NCI-H345 treated with DMSO at 0.1 percent for 48 hours (cell line): ENCODE measurements around the gene ZNF148.

Experiments
- DNase-seq: peaks from one replicate; lab custom pipeline; 2025; ENCODE audit not compliant: unreplicated experiment; lab: John Stamatoyannopoulos, UW

ZNF148 gene

DNA sequence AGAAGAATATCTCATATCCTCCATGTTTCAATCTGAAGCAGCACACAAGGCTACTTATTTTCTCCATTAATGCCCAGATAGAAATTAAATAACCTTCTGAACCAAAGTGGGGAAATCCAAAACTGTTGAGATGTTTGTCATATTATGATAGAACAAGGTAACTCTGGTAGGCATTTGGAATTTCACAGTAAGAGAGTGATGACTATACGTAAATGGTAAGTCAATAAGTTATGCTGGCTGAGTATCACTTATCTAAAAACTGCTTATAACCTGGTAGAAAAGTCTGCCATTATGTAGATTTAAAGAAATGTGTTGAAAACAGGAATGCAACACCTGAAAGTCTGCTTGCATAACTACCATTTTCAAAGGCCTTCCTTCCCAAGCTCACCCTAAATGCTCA lies 145.4 kb downstream of the ZNF148 start:
- DNase-seq: no peak

DNA sequence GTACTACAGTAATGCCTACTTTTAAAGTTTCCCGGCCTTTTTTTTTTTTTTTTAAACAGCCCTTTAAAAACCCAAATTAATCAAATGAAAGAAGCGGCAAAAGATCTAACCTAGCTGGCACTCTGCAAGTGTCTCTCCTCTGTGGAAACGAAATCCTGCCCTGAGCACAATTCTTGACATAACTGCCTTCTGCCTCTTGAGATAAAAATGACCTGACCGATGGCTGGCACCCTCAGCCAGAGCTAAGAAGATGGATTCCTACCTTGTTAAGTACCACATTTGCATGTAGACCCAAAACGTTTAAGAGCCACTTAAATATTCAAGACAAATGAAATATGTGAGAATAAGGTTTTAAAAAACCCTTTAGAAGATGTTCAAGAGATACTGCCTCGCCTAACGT lies 146.0 kb downstream of the ZNF148 start:
- DNase-seq: no peak

DNA sequence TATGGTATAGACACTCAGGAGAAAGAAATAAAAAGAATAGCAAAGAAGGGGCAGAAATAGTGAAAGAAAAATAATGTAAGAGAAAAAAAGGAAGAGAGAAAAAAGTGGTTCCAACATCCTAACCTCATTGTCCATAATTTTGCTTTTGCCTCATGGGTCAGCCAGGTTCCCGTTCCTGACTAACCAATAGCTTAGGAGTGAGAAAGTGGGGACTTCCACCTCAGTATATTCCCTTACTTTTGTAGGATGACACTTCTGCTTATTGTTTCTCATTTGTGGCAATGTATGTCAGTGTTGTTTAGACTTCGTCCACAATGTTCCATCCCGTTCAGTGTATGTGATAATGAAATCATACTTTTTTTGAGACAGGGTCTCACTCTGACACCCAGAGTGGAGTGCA lies 153.3 kb downstream of the ZNF148 start:
- DNase-seq: no peak

DNA sequence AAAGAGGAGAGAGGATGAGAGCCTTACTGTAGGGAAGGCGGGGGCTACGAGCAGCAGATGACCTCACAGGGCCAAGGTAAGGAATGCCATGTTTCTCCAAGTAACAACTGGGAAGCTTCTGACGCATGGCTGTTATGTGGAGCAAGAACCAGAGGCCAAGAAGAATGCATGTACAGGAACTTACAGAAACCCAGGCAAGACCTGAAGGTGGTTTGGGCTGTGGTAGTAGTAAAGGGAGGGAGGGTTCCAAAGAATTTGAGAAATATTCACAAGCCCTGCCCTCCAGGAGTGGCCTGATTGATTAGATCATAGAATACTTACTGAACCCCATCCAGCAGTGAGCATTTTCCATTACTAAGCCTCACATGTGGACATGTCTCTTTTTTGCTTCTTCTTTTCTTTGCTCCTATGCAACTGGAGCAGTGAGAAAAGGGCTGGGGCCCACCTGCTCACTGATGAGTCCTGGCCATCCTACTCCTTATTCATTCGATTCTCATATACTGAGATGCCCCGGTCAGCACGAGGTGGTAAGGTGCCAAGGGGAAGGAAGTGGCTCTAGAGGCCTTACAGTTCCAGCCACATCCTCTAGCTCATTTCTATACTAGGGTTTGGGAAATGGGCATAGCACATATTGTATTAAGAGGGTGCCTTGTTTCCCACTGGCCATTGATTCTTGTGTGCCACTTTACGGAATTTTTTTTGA lies 154.2 kb downstream of the ZNF148 start:
- DNase-seq: no peak

DNA sequence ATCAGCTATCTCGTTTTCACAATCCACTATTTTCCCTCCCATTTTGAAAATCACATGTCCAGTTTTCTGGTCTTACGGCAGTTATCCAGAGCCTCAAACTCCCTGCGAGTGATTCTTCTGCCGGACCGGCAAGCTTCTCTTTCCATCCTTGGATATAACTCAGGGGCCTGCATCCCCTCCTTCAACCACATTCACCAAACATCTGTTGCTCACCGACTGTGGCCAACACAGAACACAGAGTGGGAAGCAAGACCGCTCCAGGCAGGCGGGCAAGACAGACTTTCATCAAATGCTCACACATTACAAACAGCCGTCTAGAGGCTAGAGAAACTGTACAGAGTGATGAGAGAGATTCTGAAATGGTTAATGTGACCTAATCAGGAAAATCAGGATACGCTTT lies 154.9 kb downstream of the ZNF148 start:
- no peak for DNase-seq

DNA sequence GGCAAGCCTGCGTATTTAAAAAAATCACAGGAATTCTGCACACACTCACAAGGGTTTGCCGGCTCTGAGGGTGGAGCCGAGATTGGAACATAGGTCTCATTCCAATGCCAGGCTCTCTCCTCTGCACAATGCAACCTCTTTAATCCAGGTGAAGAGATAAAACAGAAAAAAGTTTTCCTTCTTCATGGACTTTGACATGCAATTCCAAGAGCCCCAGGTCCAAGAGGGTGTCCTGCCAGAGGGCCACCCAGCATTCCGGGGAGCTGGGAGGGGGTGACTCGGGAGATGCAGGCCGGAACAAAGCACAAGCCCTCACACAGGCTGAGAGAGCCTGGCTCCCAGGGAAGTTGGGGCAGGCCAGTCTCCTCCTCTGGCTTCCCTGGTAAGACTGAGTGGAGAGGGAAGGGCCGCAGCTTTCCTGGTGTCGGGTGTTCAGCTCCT lies 155.8 kb downstream of the ZNF148 start:
- no peak for DNase-seq

DNA sequence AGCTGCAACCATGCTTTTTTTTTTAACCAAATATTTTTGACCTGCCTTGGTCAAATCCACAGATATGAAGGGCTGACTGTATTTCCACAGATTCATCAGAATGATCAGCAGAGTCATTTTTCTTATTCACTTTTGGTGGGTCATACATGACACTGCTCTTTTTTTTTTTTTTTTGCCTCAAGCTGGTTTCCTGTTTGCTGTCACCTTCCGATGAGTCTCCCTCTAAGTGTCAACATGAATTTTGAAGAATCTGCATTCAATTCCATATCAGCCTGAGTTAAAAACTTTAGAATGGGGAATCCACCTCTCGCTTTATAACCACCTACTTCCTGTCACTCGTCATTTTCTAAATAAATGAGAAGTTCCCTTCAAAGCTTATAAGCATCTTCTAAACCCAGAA lies 160.4 kb downstream of the ZNF148 start:
- DNase-seq: no peak

DNA sequence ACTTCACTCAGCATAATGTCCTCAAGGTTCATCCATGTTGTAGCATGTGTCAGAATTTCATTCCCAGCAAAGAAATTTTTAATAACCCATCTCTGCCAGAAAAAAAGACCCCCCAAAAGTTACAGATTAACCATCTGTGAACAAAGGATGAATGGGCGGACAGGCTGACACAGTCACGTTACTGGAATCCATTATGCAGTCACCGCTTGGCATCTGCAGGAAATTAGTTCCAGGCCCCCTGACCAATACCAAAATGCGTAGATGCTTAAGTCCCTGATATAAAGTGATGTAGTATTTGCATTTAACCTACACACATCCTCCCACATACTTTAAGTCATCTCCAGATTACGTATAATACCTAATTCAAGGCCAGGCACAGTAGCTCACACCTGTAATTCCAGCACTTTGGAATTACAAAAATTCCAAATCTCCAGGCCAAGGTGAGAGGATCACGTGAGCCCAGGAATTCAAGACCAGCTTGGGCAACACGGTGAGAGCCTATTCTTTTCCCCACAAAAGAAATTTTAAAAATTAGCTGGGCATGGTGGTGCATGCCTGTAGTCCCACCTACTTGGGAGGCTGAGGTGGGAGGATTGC lies 161.1 kb downstream of the ZNF148 start:
- no peak for DNase-seq

DNA sequence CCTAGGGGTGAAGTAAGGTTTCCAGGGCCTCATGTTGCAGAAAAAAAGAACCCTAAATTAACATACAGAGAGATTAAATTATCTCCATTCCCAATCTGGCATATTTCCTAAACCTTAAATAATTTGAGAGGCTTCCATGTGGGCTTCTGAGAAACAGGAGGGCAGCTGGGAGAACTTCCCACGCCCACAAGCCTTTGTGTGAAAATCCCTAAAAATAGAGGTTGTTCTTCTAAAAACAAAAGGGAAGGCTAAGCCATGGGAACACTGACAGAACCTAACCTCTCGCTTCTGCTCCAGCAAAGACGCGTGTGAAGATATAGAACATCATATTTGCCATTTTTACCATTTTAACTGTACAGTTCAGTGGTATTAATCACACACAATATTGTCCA lies 161.8 kb downstream of the ZNF148 start:
- no peak for DNase-seq

DNA sequence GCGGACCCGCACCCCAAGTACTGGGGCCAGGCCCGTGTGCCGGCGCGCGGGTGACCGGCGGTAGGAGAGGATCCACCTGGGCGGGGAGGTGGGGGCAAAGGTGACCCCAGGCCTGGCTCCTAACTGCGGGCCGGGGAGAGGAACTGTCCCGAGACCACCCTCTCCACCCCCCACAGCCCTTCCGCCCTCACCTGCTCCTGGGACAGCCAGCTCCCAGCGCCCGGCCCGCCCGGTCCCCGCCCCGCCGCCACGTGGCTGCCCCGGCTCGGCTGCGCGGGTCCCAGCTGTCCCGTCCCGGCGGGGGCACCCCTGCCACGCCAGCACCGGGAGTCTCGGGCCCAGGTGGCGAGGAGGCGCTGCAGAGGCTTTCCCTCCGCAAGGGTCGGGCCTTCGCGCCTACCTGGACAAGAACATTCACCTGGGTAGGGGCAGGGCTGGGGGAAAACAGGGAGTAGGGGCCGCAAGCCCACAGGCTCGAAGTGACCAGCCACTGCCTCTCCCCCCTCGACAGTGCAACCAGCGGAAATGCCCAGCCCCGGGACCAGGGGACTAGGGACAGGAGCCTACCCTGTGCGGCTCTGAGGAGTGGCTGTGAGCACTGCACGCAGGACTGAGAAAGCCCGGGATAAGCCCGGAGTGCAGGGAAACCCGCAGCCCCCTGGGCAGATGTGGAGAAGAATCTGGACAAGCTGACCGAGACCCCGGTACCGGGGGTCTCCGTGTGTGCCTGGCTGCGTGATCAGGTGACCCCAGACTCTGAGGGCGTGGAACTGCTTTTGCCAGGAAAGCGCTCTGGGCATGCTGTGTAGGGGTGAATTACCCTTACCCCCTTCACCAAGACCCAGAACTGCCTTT lies 162.4 kb downstream of the ZNF148 start, which contains the start of gene SLC12A8:
Gene SLC12A8 (minus strand): TSS at position 240 of the 855 bp plus-strand sequence. CDS start 1,399 bp downstream, outside the sequence.
- DNase-seq: no peak

DNA sequence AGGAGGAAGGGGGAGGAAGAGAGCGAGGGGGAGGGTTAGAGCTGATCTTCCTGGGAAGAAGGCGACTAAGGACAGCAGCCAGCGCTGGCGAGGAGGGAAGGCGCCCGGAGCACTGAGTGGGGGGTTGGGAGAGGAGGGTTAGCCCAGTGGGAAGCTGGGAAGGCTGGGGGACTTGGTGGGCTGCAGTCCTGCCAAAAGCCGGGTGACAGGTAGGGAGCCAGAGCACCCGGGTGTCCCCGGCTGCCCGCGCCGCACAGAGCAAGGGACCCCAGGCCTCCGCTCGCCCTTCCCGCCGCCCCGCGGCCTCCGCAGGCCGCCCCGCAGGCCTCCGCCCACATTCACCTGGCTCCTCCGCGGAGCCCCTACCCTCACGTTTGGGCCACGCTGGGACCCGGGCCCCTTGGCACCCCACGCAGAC lies 163.0 kb downstream of the ZNF148 start:
- DNase-seq: no peak

DNA sequence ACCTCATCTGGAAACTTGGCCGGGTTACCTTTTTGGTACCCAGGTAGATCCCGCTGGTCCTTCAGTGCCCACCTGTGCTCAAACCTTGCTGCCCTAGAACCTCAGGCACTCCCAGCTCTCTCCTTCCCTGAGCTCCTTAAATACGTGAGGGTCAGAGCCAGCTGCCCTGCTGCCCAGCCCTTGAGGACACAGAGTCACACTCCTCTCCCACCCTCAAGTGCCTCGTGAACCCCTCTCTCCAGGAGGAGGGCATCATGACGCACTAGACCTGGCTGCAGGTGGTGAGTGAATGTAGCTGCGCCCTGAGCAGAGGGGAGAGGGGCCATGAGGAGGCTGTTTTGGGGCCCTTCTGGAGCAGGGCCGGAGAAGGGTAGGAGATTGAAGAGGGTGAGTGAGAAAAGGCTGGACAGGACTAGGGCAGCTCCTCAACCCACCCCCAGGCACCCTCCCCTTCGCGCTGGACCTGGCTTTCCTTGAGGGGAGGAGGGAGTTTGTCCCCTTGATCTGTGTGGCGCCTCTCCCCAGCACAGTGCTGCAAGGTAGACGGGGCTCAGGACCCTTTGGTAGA lies 163.5 kb downstream of the ZNF148 start:
- DNase-seq: no peak

DNA sequence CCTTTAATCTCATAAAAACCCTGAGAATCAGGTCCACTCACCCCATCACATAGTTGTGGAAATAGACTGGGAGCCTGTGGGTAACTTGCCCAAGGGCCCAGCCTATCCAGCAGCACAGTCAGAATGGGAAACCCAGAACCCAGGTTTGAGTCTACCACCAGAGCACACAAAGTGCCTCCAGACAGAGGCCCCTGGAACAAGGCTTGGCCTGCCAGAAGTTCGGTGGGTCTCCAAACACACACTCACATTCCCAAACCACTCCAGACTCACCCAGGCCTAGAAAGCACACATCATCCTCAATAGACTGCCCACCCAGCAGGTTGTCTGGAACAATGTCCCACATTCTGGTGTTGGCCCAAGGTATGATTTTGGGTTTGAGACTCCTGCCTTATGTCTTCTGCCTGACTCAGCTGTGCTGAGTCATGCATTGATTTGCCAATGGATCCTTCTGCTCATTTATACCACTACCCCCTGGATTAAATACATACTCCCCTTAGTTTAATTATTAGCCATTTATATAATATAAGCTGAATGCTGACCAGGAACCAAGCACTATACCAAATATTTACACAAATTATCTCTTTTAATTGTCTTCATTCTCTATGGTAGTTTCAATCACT lies 167.1 kb downstream of the ZNF148 start:
- DNase-seq: no peak

DNA sequence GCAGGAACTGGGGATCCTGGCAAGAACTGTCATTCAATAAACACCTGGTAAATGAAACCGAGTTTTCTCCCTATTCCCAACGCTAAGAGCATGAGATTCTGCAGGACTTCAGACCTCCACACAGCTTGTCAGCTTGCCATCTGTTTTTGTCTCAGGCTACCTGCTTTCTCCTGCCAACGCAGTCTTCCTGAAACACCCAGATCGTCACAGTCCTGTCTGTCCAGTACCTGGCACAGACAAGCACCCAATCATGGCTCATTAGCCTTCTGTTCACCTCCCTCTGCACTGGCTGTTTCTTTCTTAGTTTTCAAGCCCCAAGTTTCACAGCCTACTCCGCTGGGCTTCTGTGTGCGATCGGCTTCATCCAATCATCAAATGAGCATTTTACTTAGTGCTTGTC lies 167.6 kb downstream of the ZNF148 start:
- DNase-seq: no peak

DNA sequence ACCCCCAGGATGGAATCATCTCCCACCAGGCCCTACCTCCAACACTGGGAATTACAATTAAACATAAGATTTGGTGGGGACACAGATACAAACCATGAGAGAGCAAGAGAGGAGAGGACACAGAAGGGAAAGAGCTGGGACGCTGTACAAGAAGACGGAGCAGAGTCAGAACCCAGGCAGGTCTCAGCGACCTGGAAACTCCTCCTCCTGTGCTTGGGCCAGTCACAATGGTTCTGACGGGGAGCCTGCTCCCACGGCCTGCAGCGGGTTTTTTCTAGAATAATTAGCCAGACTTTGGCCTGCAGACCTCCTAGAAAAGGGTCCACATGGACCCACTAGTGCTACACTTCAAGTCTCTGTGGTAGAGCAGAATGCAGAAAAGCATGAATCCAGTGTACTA lies 168.2 kb downstream of the ZNF148 start:
- DNase-seq: no peak

DNA sequence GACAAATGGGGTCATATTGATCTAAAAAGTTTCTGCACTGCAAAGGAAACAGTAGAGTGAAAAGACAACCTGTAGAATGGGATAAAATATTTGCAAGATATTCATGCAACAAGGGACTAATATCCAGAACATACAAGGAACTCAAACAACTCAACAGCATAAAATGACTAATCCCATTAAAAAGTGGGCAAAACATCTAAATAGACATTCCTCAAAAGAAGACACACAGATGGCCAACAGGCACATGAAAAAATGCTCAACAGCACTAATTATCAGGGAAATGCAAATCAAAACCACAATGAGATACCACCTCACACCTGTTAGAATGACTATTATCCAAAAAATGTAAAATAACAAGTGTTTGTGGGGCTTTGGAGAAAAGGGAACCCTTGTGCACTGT lies 171.4 kb downstream of the ZNF148 start:
- DNase-seq: no peak

DNA sequence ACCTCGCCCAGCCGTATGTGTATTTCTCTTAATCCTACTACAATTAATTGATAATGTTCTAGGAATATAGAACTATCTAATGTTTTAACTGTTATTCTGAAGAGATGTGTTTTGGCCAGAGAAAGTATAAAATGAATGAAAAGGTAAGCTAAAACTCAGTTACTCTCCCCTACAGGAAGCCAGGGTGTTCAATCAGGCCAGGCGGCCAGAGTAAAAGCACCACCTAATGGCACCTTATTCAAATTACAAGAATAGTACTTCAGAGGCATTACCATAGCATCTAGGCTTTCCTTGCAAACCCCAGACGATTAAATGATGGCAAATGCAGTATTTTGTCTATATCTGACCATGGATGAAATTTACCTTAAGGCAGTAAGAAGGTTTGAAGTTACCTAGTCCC lies 172.9 kb downstream of the ZNF148 start:
- DNase-seq: no peak

DNA sequence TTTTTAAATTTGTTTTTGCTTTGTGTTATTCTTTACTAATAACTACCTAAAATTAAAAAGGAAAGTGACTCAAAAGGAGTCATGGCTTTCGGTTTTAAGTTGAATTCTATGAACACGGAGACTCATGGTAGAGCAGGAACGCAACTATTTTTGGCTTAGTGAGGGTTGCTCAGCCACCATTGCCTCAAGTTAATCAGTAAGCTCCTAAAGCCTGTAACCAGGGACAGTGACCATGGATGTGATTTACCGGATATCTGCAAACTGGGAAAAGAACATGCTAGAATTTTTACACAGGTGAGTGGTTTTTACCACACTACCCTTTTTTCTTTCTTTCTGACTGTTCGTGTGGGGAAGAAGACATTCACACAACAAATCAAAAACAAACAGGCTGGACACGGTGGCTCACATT lies 174.4 kb downstream of the ZNF148 start:
- DNase-seq: no peak

DNA sequence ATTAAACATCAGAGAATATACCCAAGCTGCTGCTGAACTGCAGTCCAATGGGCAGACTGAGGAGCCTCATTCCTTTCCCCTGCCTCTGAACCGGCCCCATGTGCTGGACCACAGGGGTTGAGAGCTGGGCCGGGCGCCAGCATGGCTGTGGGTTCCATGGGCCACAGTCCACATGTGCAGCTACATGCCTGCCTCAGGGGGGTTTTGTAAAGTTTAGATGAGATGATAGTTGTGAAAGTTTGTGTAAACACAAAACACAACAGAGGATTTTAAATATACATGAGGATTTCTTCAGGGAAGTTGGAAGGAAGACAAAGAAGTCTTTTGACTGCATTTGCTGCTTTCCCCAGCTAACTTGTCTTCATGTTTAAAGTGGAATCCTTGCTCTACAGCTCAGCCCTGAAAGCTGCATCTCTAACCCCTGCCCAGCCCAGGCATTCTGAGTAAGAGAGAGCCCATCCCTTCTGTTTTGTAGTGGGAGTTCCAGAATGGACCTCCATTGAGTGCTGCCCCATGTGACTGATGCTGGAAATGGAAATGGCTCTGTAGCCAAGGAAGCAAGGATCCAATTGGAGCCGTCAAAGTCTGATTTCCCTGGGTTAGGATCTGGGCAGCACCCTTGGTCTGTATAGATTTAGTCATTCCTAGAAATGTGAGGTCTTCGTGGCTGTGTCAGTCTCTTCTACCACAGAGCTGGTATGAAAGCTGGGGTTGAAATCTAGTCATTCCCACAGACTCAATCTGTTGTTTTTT lies 180.1 kb downstream of the ZNF148 start:
- DNase-seq: no peak

DNA sequence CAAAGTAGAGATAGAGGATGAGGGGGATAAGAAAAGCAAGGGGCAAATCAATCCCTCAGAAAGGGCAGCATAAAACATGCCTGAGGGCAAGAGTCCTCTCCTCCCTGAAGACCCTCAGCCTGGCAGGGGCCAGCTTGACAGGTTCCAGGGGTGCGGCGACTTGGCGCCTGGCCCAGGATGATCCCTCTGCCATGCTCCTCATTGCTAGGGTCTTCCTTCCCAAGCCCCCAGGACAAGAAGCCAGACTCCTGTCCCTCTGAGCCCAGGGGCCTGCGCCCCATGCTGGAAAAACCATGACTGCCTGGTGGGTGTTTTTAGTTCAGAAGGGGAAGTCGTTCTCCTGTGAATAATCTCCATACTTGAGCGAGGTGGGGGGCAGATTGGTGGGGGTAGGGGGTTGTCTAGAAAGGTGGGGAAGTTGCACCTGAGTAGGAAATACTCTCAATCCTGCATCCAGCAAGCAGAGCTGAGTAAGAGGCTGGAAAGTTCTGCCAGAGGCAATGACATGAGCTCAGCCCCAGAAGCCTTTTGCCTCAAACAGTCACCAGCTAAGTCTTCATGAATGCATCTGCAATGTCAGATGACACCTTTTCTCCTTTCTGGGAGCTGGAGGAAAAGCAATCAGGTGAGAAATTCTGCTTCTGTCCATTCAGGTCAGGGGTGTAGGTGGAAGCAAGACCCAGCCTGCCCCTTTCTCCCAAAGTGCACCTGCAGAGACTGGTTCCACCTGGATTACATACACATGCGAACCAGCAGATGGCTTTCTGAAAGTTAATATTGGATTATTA lies 180.9 kb downstream of the ZNF148 start:
- DNase-seq: no peak
